Mesodermal cell (in vitro differentiated cells): ENCODE results near the gene EIF4H.
A peak's percentile ranks its signal among the peaks of the same experiment; 100 is the strongest.

Source experiments
- H3K27ac ChIP-seq: 2 replicates; pipeline ENCODE4 v1.7.0; 2013; ENCODE audit warnings: mild to moderate bottlenecking, low read depth, low read length, moderate library complexity; ENCODE audit not compliant: severe bottlenecking
- H3K36me3 ChIP-seq: 2 replicates; pipeline ENCODE4 v1.7.1; 2013; ENCODE audit warnings: mild to moderate bottlenecking, low read length, moderate library complexity; ENCODE audit not compliant: control insufficient read depth, insufficient read depth
- H3K4me1 ChIP-seq: one replicate; pipeline ENCODE4 v1.7.1; 2013; ENCODE audit warnings: mild to moderate bottlenecking, low read length; ENCODE audit not compliant: insufficient read depth, control insufficient read depth, poor library complexity, severe bottlenecking
- H3K4me3 ChIP-seq: 2 replicates; pipeline ENCODE4 v1.7.0; 2013; ENCODE audit warnings: low read length, control low read depth, mild to moderate bottlenecking; ENCODE audit not compliant: insufficient read depth, poor library complexity, severe bottlenecking; ENCODE audit errors: extremely low read depth
- H3K9me3 ChIP-seq: 2 replicates; pipeline ENCODE4 v1.7.1; 2013; ENCODE audit warnings: mild to moderate bottlenecking, low read length, moderate library complexity; ENCODE audit not compliant: control insufficient read depth
- WGBS, 2 experiments: methylation state at CpG; one replicate each; pipeline ENCODE4 v1.1.5; 2013; ENCODE audit warnings: missing lambda C conversion rate in 2 of 2; ENCODE audit not compliant: insufficient coverage in 2 of 2; 5-methylcytosine and 5-hydroxymethylcytosine counted together

EIF4H gene

GRCh38 chr7:74175340-74175739 lies 1.2 kb downstream of the EIF4H start:
- H3K36me3 ChIP-seq: peaks cover 47% of the 10 kb centered on the region
- H3K4me1 ChIP-seq: peaks cover 27% of the 10 kb centered on the region
- 0% methylated on average over 1 of the region's 6 CpGs; no CpG with 5 or more reads in 1 of the 2 experiments for WGBS, 2 experiments
- H3K27ac ChIP-seq: no peak overlapping the region
- peak overlapping the region; percentile 94 for H3K4me3 ChIP-seq
- H3K9me3 ChIP-seq: no peaks in the 10 kb centered on the region

- WGBS, 2 experiments: 89 to 100% methylated on average over 1 to 2 of the region's 3 CpGs
- Histone ChIP-seq H3K9me3 (no peaks in the 10 kb centered on the region), H3K4me3 (no peak overlapping the region), H3K36me3 (peaks cover 57% of the 10 kb centered on the region), H3K27ac (peak overlapping the region; percentile 3), H3K4me1 (peaks cover 27% of the 10 kb centered on the region)
Observed at GRCh38 chr7:74176555-74176954, 2.4 kb downstream of the EIF4H start.

GRCh38 chr7:74178632-74179031 lies 4.5 kb downstream of the EIF4H start:
- peak overlapping the region; percentile 53 for H3K27ac ChIP-seq
- no peak overlapping the region for H3K4me3 ChIP-seq
- peaks cover 21% of the 10 kb centered on the region for H3K4me1 ChIP-seq
- 94 to 98% methylated on average over 9 of the region's 9 CpGs for WGBS, 2 experiments
- H3K9me3 ChIP-seq: no peaks in the 10 kb centered on the region
- H3K36me3 ChIP-seq: peaks cover 76% of the 10 kb centered on the region

- Histone ChIP-seq H3K4me1 (peaks cover 31% of the 10 kb centered on the region), H3K36me3 (peaks cover 91% of the 10 kb centered on the region), H3K9me3 (no peaks in the 10 kb centered on the region), H3K4me3 (no peak overlapping the region), H3K27ac (no peak overlapping the region)
- WGBS, 2 experiments: 95 to 100% methylated on average over 2 of the region's 3 CpGs
Observed at GRCh38 chr7:74179935-74180604, 5.9 kb downstream of the EIF4H start.

GRCh38 chr7:74180866-74181265 lies 6.7 kb downstream of the EIF4H start:
- no peak overlapping the region for H3K27ac ChIP-seq
- H3K4me1 ChIP-seq: peaks cover 38% of the 10 kb centered on the region
- WGBS, 2 experiments: 100% methylated on average over 1 of the region's 1 CpG; no CpG with 5 or more reads in 1 of the 2 experiments
- H3K4me3 ChIP-seq: no peak overlapping the region
- peaks cover 96% of the 10 kb centered on the region for H3K36me3 ChIP-seq
- no peaks in the 10 kb centered on the region for H3K9me3 ChIP-seq

GRCh38 chr7:74181821-74182220 lies 7.7 kb downstream of the EIF4H start:
- Histone ChIP-seq H3K9me3 (no peaks in the 10 kb centered on the region), H3K4me1 (peaks cover 36% of the 10 kb centered on the region), H3K36me3 (peaks cover 94% of the 10 kb centered on the region), H3K27ac (no peak overlapping the region), H3K4me3 (no peak overlapping the region)
- WGBS, 2 experiments: 100% methylated on average over 2 of the region's 5 CpGs; no CpG with 5 or more reads in 1 of the 2 experiments

- Histone ChIP-seq H3K4me3 (no peak overlapping the region), H3K27ac (peak overlapping the region; percentile 25), H3K36me3 (peaks cover 92% of the 10 kb centered on the region), H3K9me3 (no peaks in the 10 kb centered on the region), H3K4me1 (peaks cover 34% of the 10 kb centered on the region)
- WGBS, 2 experiments: 94 to 96% methylated on average over 2 of the region's 6 CpGs
Observed at GRCh38 chr7:74182453-74183090, 8.4 kb downstream of the EIF4H start.

GRCh38 chr7:74183142-74183541 lies 9.0 kb downstream of the EIF4H start:
- H3K4me3 ChIP-seq: no peak overlapping the region
- peaks cover 34% of the 10 kb centered on the region for H3K4me1 ChIP-seq
- H3K27ac ChIP-seq: peak overlapping the region; percentile 25
- WGBS, 2 experiments: 84 to 100% methylated on average over 2 of the region's 3 CpGs
- H3K9me3 ChIP-seq: no peaks in the 10 kb centered on the region
- peaks cover 92% of the 10 kb centered on the region for H3K36me3 ChIP-seq

- H3K4me3 ChIP-seq: no peak overlapping the region
- 82 to 92% methylated on average over 5 to 7 of the region's 7 CpGs for WGBS, 2 experiments
- H3K9me3 ChIP-seq: no peaks in the 10 kb centered on the region
- peaks cover 92% of the 10 kb centered on the region for H3K36me3 ChIP-seq
- peaks cover 30% of the 10 kb centered on the region for H3K4me1 ChIP-seq
- no peak overlapping the region for H3K27ac ChIP-seq
Observed at GRCh38 chr7:74183653-74184450, 9.7 kb downstream of the EIF4H start.

GRCh38 chr7:74185016-74185415 lies 10.9 kb downstream of the EIF4H start:
- Histone ChIP-seq H3K27ac (no peak overlapping the region), H3K36me3 (peaks cover 92% of the 10 kb centered on the region), H3K4me1 (peaks cover 30% of the 10 kb centered on the region), H3K9me3 (no peaks in the 10 kb centered on the region), H3K4me3 (no peak overlapping the region)
- WGBS, 2 experiments: 85 to 100% methylated on average over 2 of the region's 6 CpGs
